K562 (cell line): ENCODE results near the gene BCAM. TPM values are rescaled to one million over a fixed set of nuclear protein-coding genes. Genes with fewer than 3 reads are reported as not detected.
A peak's percentile ranks its signal among the peaks of the same experiment; 100 is the strongest.

Experiments used
- ATF7 ChIP-seq: fragments of 450-650 bp; IDR thresholded peaks from 2 replicates; pipeline ENCODE4 v1.7.1; 2014; ENCODE audit warnings: mild to moderate bottlenecking, moderate library complexity
- CC2D1A ChIP-seq: fragments of 450-650 bp; IDR thresholded peaks from 2 replicates; pipeline ENCODE4 v1.6.1; 2017; ENCODE audit warnings: mild to moderate bottlenecking
- CEBPB ChIP-seq: fragments of 450-650 bp; IDR thresholded peaks from 2 replicates; pipeline ENCODE4 v1.6.1; 2016; ENCODE audit warnings: missing genetic modification characterization, missing compliant biosample characterization
- CTCF ChIP-seq, 3 experiments: IDR thresholded peaks in 2 of 3; conservative IDR thresholded peaks in 1 of 3; 2 replicates each; pipeline ENCODE4 v1.5.1; 2011 to 2012; ENCODE audit warnings: low read length in 3 of 3, mild to moderate bottlenecking in 3 of 3, control low read depth in 2 of 3, improper control_type of control experiment in 1 of 3, inconsistent platforms in 1 of 3, low read depth in 1 of 3, mixed read lengths in 1 of 3, moderate library complexity in 1 of 3; ENCODE audit not compliant: insufficient read depth in 2 of 3
- MAZ ChIP-seq, 2 experiments: fragments of 450-650 bp in 1 of 2; sonication (generic) in 1 of 2; formaldehyde crosslinking; IDR thresholded peaks in 1 of 2; conservative IDR thresholded peaks in 1 of 2; 2 replicates each; pipeline versions ENCODE4 v1.4.0 to v1.5.0; 2020; ENCODE audit warnings: mild to moderate bottlenecking in 1 of 2, missing genetic modification reagents in 1 of 2
- MEF2A ChIP-seq: IDR thresholded peaks from 2 replicates; pipeline ENCODE4 v1.6.1; 2011; ENCODE audit warnings: low read depth, mild to moderate bottlenecking, low read length, moderate library complexity; ENCODE audit not compliant: control insufficient read depth
- NCOA2 ChIP-seq, 2 experiments: fragments of 450-650 bp; IDR thresholded peaks; 2 replicates each; pipeline ENCODE4 v1.6.1; 2018; ENCODE audit warnings: mild to moderate bottlenecking in 2 of 2, moderate library complexity in 1 of 2; ENCODE audit not compliant: partially characterized antibody in 2 of 2
- PHF20 ChIP-seq: fragments of 450-650 bp; IDR thresholded peaks from 2 replicates; pipeline ENCODE4 v1.6.1; 2018; ENCODE audit not compliant: partially characterized antibody
- POLR2H ChIP-seq: IDR thresholded peaks from 2 replicates; pipeline ENCODE4 v1.6.1; 2016; ENCODE audit warnings: missing genetic modification characterization, low read depth, mild to moderate bottlenecking, control low read depth, missing compliant biosample characterization, moderate library complexity
- RAD21 ChIP-seq, 2 experiments: fragments of 250-450 bp in 1 of 2; fragments of 450-650 bp in 1 of 2; sonication (Bioruptor Pico) in 1 of 2; formaldehyde crosslinking in 1 of 2; IDR thresholded peaks in 1 of 2; conservative IDR thresholded peaks in 1 of 2; 2 replicates each; pipeline versions ENCODE4 v1.4.0 to v1.8.0; 2020 to 2022; ENCODE audit warnings: mild to moderate bottlenecking in 2 of 2, moderate library complexity in 1 of 2
- RUNX1 ChIP-seq: sonication (generic); IDR thresholded peaks from 2 replicates; pipeline ENCODE4 v1.6.1; 2016; ENCODE audit warnings: antibody characterized with exemption, low read depth
- SMC3 ChIP-seq: conservative IDR thresholded peaks from 2 replicates; pipeline ENCODE4 v1.6.1; 2011; ENCODE audit warnings: low read depth, low read length, improper control_type of control experiment; ENCODE audit not compliant: insufficient read depth
- STAG1 ChIP-seq: sonication (generic); formaldehyde crosslinking; IDR thresholded peaks from 2 replicates; pipeline ENCODE4 v1.5.0; 2020; ENCODE audit warnings: missing genetic modification reagents, borderline replicate concordance
- VEZF1 ChIP-seq: fragments of 200-800 bp; sonication (Bioruptor generic); IDR thresholded peaks from 2 replicates; pipeline ENCODE4 v1.6.1; 2017; ENCODE audit warnings: missing genetic modification characterization, missing compliant biosample characterization
- XRCC5 ChIP-seq: fragments of 200-400 bp; formaldehyde crosslinking; IDR thresholded peaks from 2 replicates; pipeline ENCODE4 v1.6.1; 2017; ENCODE audit warnings: low read depth, mild to moderate bottlenecking, low read length
- YY1 ChIP-seq, 3 experiments: IDR thresholded peaks; 2 replicates each; pipeline ENCODE4 v1.6.1; 2011; ENCODE audit warnings: low read length in 2 of 3, mild to moderate bottlenecking in 2 of 3, moderate library complexity in 2 of 3, borderline replicate concordance in 1 of 3, control low read depth in 1 of 3, low read depth in 1 of 3; ENCODE audit not compliant: insufficient read depth in 3 of 3, insufficient replicate concordance in 2 of 3, control insufficient read depth in 1 of 3, insufficient read length in 1 of 3; ENCODE audit errors: extremely low read depth in 1 of 3
- ZNF197 ChIP-seq: fragments of 200-800 bp; sonication (Bioruptor generic); IDR thresholded peaks from 2 replicates; pipeline ENCODE4 v1.6.1; 2016; ENCODE audit warnings: low read depth, missing genetic modification characterization, missing compliant biosample characterization
- polyA plus RNA-seq, 8 experiments: library from polyadenylated mRNA; depleted of rRNA in 4 of 8; stranded (reverse) in 5 of 8; unstranded in 3 of 8; fragments of >200 nt; fragmentation: Nextera tagmentation in 2 of 8; fragmentation: Illumina TruSeq in 1 of 8; extraction: Ambion mirVana in 2 of 8; extraction: Trizol in 1 of 8; gene quantifications; 2 replicates each; pipeline versions ENCODE4 v1.2.1 to v1.2.3, GENCODE V29; 2011 to 2014; ENCODE audit warnings: inconsistent platforms in 1 of 8, missing spikeins in 1 of 8
- total RNA-seq, 7 experiments: library from RNA; depleted of rRNA in 6 of 7; stranded (reverse); fragments of >200 nt in 6 of 7; fragmentation: Illumina TruSeq in 2 of 7; extraction: Trizol in 2 of 7; gene quantifications; 2 replicates each; pipeline versions ENCODE4 v1.2.1 to v1.2.3, GENCODE V29; 2011 to 2021; ENCODE audit warnings: low replicate concordance in 1 of 7
- TF ChIP-seq, protein P1 (sequence below): sonication (generic); formaldehyde crosslinking; IDR thresholded peaks from 2 replicates; pipeline ENCODE4 v1.8.1; 2023; ENCODE audit warnings: mild to moderate bottlenecking, missing genetic modification reagents
- TF ChIP-seq, protein P2 (sequence below): IDR thresholded peaks from 2 replicates; pipeline ENCODE4 v1.6.1; 2011; ENCODE audit warnings: borderline replicate concordance, low read depth, mild to moderate bottlenecking, moderate library complexity, low read length; ENCODE audit not compliant: insufficient read depth, poor library complexity, severe bottlenecking

The BCAM gene
- total and polyA plus RNA-seq, 9 of the 15 experiments (the other 6 are each of a cell fraction or from before 2014, with no cell fraction given), result 0.07 to 1.3 (median 0.33) TPM; not detected in 2

GRCh38 chr19:44800461-44800860 lies 8.4 kb upstream of the BCAM start (continued):
- TF ChIP-seq, protein P1, sequence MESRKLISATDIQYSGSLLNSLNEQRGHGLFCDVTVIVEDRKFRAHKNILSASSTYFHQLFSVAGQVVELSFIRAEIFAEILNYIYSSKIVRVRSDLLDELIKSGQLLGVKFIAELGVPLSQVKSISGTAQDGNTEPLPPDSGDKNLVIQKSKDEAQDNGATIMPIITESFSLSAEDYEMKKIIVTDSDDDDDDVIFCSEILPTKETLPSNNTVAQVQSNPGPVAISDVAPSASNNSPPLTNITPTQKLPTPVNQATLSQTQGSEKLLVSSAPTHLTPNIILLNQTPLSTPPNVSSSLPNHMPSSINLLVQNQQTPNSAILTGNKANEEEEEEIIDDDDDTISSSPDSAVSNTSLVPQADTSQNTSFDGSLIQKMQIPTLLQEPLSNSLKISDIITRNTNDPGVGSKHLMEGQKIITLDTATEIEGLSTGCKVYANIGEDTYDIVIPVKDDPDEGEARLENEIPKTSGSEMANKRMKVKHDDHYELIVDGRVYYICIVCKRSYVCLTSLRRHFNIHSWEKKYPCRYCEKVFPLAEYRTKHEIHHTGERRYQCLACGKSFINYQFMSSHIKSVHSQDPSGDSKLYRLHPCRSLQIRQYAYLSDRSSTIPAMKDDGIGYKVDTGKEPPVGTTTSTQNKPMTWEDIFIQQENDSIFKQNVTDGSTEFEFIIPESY (CRISPR knock-in tag), result 0 out of 2 replicates have a peak, but pooled peaks have one; percentile 38
- TF ChIP-seq RUNX1 (no peak), MEF2A (no peak), YY1 (IDR thresholded peaks at IDR 0.05; ENCODE audit: borderline replicate concordance in 1 of 3, control insufficient read depth in 1 of 3, extremely low read depth in 1 of 3, insufficient read depth in 3 of 3, insufficient read length in 1 of 3, insufficient replicate concordance in 2 of 3, low read depth in 1 of 3, low read length in 2 of 3) (peak in 1 of 3 experiments; percentile 48), CTCF (IDR thresholded peaks at IDR 0.05 in 2 of 3, conservative IDR thresholded peaks at IDR 0.05 in 1 of 3; ENCODE audit: insufficient read depth in 2 of 3, low read depth in 1 of 3, low read length in 3 of 3) (peak; percentile 95 to 99 (median 99)), VEZF1 (CRISPR knock-in tag) (peak; percentile 53; the same call in 1 of the 2 replicates), ZNF197 (CRISPR knock-in tag) (no peak), ATF7 (peak; percentile 59; the same call in 1 of the 2 replicates), SMC3 (peak; percentile 95), POLR2H (tag) (no peak), XRCC5 (peak; percentile 86), MAZ (CRISPR knock-in tag; conservative IDR thresholded peaks at IDR 0.05 in 1 of 2, IDR thresholded peaks at IDR 0.05 in 1 of 2) (peak in 1 of 2 experiments; percentile 49; a peak in 2 of 4 replicates), CC2D1A (peak; percentile 39; the same call in 1 of the 2 replicates), RAD21 (CRISPR knock-in tag; conservative IDR thresholded peaks at IDR 0.05 in 1 of 2, IDR thresholded peaks at IDR 0.05 in 1 of 2) (peak; percentile 61 to 85), PHF20 (no peak), STAG1 (CRISPR knock-in tag) (peak; percentile 73), NCOA2 (IDR thresholded peaks at IDR 0.05; ENCODE audit: partially characterized antibody in 2 of 2) (no peak), CEBPB (peak; percentile 81)
- TF ChIP-seq, protein P2, sequence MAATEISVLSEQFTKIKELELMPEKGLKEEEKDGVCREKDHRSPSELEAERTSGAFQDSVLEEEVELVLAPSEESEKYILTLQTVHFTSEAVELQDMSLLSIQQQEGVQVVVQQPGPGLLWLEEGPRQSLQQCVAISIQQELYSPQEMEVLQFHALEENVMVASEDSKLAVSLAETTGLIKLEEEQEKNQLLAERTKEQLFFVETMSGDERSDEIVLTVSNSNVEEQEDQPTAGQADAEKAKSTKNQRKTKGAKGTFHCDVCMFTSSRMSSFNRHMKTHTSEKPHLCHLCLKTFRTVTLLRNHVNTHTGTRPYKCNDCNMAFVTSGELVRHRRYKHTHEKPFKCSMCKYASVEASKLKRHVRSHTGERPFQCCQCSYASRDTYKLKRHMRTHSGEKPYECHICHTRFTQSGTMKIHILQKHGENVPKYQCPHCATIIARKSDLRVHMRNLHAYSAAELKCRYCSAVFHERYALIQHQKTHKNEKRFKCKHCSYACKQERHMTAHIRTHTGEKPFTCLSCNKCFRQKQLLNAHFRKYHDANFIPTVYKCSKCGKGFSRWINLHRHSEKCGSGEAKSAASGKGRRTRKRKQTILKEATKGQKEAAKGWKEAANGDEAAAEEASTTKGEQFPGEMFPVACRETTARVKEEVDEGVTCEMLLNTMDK, result peak; percentile 52
